ENCODE measurements around the gene BTBD16. TPM values are rescaled to one million over a fixed set of nuclear protein-coding genes. Genes with fewer than 3 reads are reported as not detected.
A peak's percentile ranks its signal among the peaks of the same experiment; 100 is the strongest.

Gene BTBD16
- total and polyA plus RNA-seq, 9 donors: 0.42 to 1.8 TPM; not detected in 7

GRCh38 chr10:122306744-122307143 lies 35.6 kb downstream of the BTBD16 start:
- 60 to 77% (median 64%) methylated on average over 3 of the region's 3 CpGs for WGBS, 3 donors
- no peaks in the 10 kb centered on the region for H3K9me3 ChIP-seq
- H3K27ac ChIP-seq: peak overlapping the region; percentile 57 to 87
- H3K4me1 ChIP-seq (ENCODE audit: insufficient read depth): peaks cover 16% of the 10 kb centered on the region
- intact Hi-C loops (cut with DNase I): loop anchor here in 1 of 4 donors (10.0 kb wide), 1 partner anchor 68 kb away; the partner anchor contains the start of gene PLEKHA1
- TF ChIP-seq EP300 (IDR thresholded peaks at IDR 0.05) (no peak), CTCF (IDR thresholded peaks at IDR 0.05) (no peak), POLR2A (IDR thresholded peaks at IDR 0.05) (no peak)
- H3K36me3 ChIP-seq: no peaks in the 10 kb centered on the region
- H3K4me3 ChIP-seq: no peak overlapping the region
- H3K27me3 ChIP-seq: no peaks in the 10 kb centered on the region
- DNase-seq: no peak

- Histone ChIP-seq H3K4me1 (ENCODE audit: insufficient read depth) (peaks cover 16% of the 10 kb centered on the region), H3K27me3 (no peaks in the 10 kb centered on the region), H3K4me3 (peak overlapping the region; percentile 2), H3K36me3 (no peaks in the 10 kb centered on the region), H3K9me3 (no peaks in the 10 kb centered on the region), H3K27ac (peak overlapping the region; percentile 74 to 87)
- 4 to 5% (median 5%) methylated on average over 13 of the region's 13 CpGs for WGBS, 3 donors
- peak; percentile 90 to 95 (median 93) for DNase-seq
- intact Hi-C loops (cut with DNase I): loop anchor here in 1 of 4 donors (10.0 kb wide), 1 partner anchor 67 kb away; the partner anchor contains the start of gene PLEKHA1
- TF ChIP-seq EP300 (IDR thresholded peaks at IDR 0.05) (peak; percentile 90), CTCF (IDR thresholded peaks at IDR 0.05) (no peak)
These were observed 36.7 kb downstream of the BTBD16 start for GRCh38 chr10:122307669-122308416.

GRCh38 chr10:122308417-122309141 lies 37.5 kb downstream of the BTBD16 start:
- Histone ChIP-seq H3K4me1 (ENCODE audit: insufficient read depth) (peaks cover 16% of the 10 kb centered on the region), H3K36me3 (no peaks in the 10 kb centered on the region), H3K9me3 (no peaks in the 10 kb centered on the region), H3K27me3 (no peaks in the 10 kb centered on the region), H3K27ac (peak overlapping the region; percentile 74 to 87), H3K4me3 (no peak overlapping the region)
- no peak for TF ChIP-seq CTCF (IDR thresholded peaks at IDR 0.05)
- intact Hi-C loops (cut with DNase I): loop anchor here in 1 of 4 donors (10.0 kb wide), 1 partner anchor 66 kb away; the partner anchor contains the start of gene PLEKHA1
- WGBS, 3 donors: 46 to 49% (median 47%) methylated on average over 7 of the region's 7 CpGs
- DNase-seq: peak in 3 of 5 donors; percentile 26 to 37 (median 33)

- Histone ChIP-seq H3K4me3 (no peak overlapping the region), H3K27me3 (no peaks in the 10 kb centered on the region), H3K27ac (peak overlapping the region in 1 of 2 donors; percentile 50), H3K4me1 (ENCODE audit: insufficient read depth) (peaks cover 16% of the 10 kb centered on the region), H3K9me3 (no peaks in the 10 kb centered on the region), H3K36me3 (no peaks in the 10 kb centered on the region)
- intact Hi-C loops (cut with DNase I): no loop called here
- WGBS, 3 donors: 46 to 54% (median 51%) methylated on average over 18 of the region's 18 CpGs
- TF ChIP-seq POLR2A (IDR thresholded peaks at IDR 0.05) (no peak), EP300 (IDR thresholded peaks at IDR 0.05) (no peak), CTCF (IDR thresholded peaks at IDR 0.05) (no peak)
- peak in 1 of 5 donors; percentile 44 for DNase-seq
These were observed 39.4 kb downstream of the BTBD16 start for GRCh38 chr10:122310311-122311050.

All from ovary (tissue), 9 donors.